Urothelium cell line (cell line): ENCODE data around the gene SPCS3.
"Not testable (repeated sequence)": the region's sequence is repeated elsewhere in the genome, so short reads cannot be mapped to it uniquely, and the experiment has no call there.

Experiments used
- DNase-seq: peaks from one replicate; pipeline ENCODE4 v3.0.0; 2011; ENCODE audit warnings: low spot score, mixed read lengths
- FAIRE-seq: peaks from 2 replicates; lab custom pipeline; 2011; peaks lifted over from hg19 to GRCh38; lab: Jason Lieb, UNC

SPCS3 gene

DNA sequence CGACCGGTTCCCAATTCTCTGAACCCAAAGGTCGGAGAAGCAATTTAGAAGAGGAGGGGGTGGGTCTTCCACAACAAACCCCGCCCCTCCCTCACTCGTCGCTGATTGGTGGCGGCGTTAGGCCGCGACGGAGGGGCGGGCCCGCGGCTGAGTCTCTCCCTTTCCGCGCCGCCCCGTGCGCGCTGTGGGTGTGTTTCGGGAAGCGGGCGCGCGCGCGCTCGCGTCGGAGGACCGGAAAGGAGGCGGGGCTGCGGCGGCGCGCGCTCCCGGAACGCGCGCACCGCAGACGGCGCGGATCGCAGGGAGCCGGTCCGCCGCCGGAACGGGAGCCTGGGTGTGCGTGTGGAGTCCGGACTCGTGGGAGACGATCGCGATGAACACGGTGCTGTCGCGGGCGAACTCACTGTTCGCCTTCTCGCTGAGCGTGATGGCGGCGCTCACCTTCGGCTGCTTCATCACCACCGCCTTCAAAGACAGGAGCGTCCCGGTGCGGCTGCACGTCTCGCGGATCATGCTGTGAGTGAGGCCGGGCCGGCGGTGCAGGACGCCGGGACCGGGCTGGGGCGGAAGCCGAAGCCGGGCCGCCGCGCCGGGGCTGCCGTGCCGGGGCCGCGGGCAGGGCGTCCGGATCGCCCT, at the start of gene SPCS3:
Gene SPCS3 (plus strand): TSS at position 263 of the 636 bp plus-strand sequence. CDS start 111 bp downstream, at position 374.
- peak; percentile 91 for FAIRE-seq
- peak; percentile 95 for DNase-seq

GRCh38 chr4:176270669-176271068, 49.1 kb upstream of the SPCS3 start:
- FAIRE-seq, result peak; percentile 66
- DNase-seq, result peak; percentile 85

GRCh38 chr4:176271749-176272148, 48.0 kb upstream of the SPCS3 start:
- DNase-seq (no peak), FAIRE-seq (no peak)

DNA sequence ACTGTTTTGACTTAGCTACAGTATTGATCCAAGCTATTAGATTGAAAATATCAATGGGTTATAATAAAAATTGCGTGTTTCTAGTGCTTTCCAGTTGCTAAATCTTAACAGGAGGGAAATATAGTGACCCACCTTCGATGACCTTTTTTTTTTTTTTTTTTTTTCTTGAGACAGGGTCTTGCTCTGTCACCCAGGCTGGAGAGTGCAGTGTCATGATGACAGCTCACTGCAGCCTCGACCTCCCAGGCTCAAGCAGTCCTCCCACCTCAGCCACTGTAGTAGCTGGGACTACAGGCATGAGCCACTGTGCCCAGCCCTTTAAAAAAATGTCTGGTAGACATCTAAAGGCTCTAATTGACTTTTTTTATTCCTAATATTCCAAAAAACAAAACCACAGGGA, 47.0 kb upstream of the SPCS3 start:
- FAIRE-seq (no peak), DNase-seq (no peak)

DNA sequence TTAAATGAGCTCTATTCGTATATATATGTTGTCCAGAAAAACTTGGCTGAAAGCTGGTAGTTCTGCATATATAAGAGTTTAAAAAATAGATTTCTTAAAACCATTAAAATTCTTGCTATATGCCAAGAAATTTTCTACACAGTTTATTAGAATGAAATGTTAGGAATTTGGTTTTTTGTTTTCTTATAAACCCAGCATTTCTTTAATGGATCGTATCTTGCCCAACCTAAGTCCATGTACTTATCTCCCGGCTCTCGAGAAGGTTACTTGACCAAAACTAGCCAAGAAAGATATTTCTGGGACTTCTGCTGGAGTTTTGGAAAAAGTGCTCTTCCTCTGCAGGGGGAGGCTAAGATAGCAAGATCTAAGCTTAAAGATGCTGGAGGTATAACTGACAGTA, 46.0 kb upstream of the SPCS3 start:
- DNase-seq (no peak), FAIRE-seq (no peak)

- peak; percentile 11 for DNase-seq
- FAIRE-seq, result no peak
These were observed 45.3 kb upstream of the SPCS3 start for GRCh38 chr4:176274441-176274840.

GRCh38 chr4:176276710-176277109, 43.1 kb upstream of the SPCS3 start:
- no peak for DNase-seq
- no peak for FAIRE-seq

GRCh38 chr4:176277162-176277904, 42.4 kb upstream of the SPCS3 start:
- peak; percentile 67 for DNase-seq
- no peak for FAIRE-seq

- not testable (repeated sequence) for FAIRE-seq, DNase-seq
These were observed 40.2 kb upstream of the SPCS3 start for GRCh38 chr4:176279560-176279959.

DNA sequence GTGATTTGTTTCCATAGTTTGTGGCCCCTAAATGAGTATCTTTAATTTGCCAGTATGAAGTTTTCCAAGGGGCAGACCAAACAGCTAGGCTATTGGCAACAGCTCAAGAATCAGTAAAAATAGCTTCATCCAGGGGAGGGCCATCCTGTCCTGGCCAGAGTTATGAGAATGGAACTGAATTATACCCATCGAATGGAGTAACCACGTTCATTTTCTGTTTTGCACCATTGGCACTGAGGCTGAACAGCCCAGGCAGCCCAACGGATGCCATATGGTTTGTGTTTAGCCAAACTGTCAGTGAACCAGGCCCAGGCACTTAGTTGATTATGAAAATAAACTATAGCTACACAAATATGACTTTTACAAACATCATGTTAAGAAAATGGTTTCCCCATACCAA, 33.0 kb upstream of the SPCS3 start:
- FAIRE-seq, result no peak

DNA sequence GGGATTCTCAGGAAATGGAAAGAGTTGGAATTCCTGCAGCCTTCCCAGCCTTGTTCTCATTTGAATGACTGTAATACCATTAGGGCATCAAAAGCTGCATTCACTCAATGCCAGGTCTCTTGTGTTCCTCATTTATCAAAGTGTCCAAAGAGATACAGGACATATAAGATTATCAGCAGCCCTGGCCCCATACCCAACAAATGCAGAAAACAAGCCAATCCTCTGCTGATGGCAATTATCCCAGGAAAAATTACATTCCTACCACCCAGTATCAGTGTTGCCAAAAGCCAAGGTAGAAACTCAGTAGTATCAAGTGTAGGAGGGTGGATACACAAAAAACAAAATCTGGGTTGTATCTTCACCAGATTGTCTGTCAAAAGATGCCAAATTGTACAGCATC, 32.2 kb upstream of the SPCS3 start:
- DNase-seq (no peak), FAIRE-seq (no peak)

More for the DNA sequence above, 33.0 kb upstream of the SPCS3 start:
- no peak for DNase-seq

DNA sequence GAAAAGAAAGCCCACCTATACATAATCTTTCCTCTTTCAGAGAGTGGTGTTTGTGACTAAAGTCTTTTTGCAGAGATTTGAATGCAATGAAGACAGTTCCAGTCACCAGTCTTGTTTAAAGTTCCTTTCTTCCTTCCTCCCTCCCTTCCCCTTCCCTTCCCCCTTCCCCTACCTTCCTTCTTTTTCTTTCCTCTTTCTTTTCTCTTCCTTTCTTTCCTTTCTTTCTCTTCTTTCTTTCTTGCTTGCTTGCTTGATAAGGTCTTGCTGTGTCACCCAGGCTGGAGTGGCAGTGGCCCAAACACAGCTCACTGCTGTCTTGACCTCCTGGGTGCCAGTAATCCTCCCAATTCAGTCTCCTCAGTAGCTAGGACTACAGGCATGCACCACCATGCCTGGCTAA, 31.7 kb upstream of the SPCS3 start:
- DNase-seq (no peak), FAIRE-seq (no peak)

DNA sequence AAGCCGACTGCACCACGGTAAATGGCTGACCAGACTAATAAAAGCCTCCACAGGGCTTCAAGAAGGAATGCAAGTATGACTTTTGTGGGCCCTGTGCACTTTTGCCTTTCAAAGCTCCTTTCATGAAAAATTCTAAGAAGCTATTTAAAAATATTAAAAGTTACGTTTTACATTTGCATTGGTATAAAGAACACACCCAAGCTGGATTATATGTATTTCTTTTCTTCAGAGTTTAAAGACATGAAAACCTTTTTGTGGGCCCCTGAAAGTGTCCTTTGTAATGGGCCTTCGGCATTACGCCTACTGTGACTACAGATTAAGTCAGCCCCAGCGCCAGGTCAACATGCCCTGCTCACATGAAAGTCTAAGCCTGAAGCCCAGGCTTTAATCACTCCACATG, 30.2 kb upstream of the SPCS3 start:
- DNase-seq, result no peak
- FAIRE-seq, result no peak

- no peak for FAIRE-seq
These were observed 29.2 kb upstream of the SPCS3 start for GRCh38 chr4:176290520-176290919.

DNA sequence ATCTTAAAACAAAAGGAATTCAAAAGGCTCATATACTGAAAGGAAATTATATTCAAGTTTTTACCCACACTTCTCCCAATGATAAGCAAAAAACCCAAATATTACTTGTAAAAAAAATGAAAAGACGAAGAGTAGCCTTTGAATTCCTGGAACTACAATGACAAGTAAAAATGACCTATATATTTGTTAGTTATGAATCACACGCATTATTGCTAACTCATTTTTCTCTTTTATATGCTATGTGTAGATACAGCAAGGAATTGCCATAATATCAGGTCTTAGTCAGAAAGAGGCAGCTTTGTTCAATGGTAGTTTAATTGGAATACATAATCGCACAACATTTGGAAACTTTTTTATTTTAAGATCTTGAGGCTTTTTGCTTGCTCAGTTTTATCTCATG, 28.0 kb upstream of the SPCS3 start:
- DNase-seq (no peak), FAIRE-seq (no peak)

More at GRCh38 chr4:176290520-176290919, 29.2 kb upstream of the SPCS3 start:
- no peak for DNase-seq

DNA sequence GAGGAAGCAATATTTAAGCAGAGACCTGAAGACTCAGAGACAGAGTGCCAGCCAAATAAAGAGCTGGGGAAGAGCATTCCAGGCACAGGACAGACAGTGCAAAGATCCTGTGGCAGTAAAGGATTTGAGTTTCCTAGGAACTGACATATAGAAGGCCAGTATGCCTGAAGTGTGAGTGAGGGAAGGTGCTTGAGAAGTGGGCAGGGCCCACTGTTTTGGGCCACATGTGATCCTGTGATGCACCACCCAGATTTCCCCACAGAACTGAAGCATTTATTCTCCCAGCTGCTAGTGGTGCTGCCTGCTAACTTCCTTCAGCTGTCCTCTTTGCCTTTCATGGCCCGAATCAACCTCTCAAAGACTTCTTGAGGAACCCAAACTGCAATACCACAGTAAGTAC, 26.8 kb upstream of the SPCS3 start:
- DNase-seq, result no peak
- FAIRE-seq, result no peak

DNA sequence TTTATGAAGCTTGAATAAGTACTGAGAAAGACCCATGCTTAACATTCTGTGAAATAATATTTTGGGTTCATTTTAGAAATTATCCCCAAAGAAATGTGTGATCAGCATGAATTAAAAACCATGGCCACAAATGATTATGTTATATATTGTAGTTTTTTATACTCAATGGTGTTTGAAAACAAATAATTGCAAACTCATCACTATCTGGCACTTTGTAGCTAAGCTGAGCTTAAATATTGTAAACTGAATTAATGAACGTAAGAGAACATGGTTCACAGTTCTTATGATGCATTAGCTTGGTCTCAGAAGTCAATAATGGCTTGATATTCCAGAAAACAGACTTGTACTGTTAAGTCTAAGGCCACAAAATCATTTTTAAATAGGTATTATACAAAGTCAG, 26.1 kb upstream of the SPCS3 start:
- FAIRE-seq (no peak), DNase-seq (no peak)

DNA sequence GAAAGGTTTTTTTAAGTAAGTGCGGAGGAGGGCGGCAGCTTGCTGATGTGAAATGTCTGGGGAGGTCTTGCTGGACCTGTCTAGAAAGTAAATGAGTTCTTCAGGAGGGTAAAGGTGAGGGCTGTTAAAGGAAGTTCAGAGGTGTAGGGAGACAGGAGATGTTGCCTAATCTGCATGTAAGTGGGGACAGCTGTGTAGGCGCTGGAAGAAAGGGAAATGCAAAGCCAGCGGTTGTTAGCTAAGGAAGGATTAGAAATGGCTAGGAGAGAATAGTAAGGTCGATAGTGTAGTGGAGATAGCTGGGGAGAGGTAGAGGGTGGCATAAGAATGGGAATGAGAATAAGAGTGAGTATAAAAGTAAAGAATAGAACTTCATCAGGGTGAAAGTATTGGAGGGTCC, 23.9 kb upstream of the SPCS3 start:
- FAIRE-seq, DNase-seq: not testable (repeated sequence)

GRCh38 chr4:176298664-176299063, 21.1 kb upstream of the SPCS3 start:
- no peak for DNase-seq
- no peak for FAIRE-seq

DNA sequence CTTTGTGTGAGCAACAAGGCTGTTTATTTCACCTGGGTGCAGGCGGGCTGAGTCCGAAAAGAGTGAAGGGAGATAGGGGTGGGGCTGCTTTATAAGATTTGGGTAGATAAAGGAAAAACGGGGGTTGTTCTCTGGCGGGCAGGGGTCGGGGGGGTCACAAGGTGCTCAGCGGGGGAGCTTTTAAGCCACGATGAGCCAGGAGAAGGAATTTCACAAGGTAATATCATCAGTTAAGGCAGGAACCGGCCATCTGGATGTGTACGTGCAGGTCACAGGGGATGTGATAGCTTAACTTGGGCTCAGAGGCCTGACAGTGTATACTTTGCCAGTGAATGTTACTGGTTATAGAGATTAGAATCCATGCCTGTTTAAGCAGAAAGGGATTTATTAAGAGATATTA, 19.7 kb upstream of the SPCS3 start:
- no peak for FAIRE-seq
- no peak for DNase-seq

- FAIRE-seq (no peak), DNase-seq (no peak)
These were observed 19.2 kb upstream of the SPCS3 start for GRCh38 chr4:176300565-176300964.
